KOPT-K1 (cell line): ENCODE data around the gene HTRA3.

Experiments used
- H3K27ac ChIP-seq: fragments of 200-600 bp; sonication (generic); 2 replicates; pipeline ENCODE4 v1.5.1; 2016; ENCODE audit warnings: antibody characterized with exemption, mild to moderate bottlenecking, low read depth, low read length; ENCODE audit not compliant: poor library complexity, severe bottlenecking
- H3K36me3 ChIP-seq: fragments of 200-600 bp; sonication (generic); 2 replicates; pipeline ENCODE4 v1.5.1; 2017; ENCODE audit warnings: antibody characterized with exemption, mild to moderate bottlenecking, low read length, moderate library complexity; ENCODE audit not compliant: insufficient read depth
- H3K9me3 ChIP-seq: fragments of 200-600 bp; sonication (generic); 2 replicates; pipeline ENCODE4 v1.5.1; 2017; ENCODE audit warnings: antibody characterized with exemption, low read length, mild to moderate bottlenecking; ENCODE audit not compliant: insufficient read depth, poor library complexity, severe bottlenecking

Gene HTRA3

GRCh38 chr4:8265171-8265929 is 4.2 kb upstream of the HTRA3 start:
- Histone ChIP-seq H3K9me3 (no peaks in the 10 kb centered on the region), H3K27ac (no peak overlapping the region), H3K36me3 (no peaks in the 10 kb centered on the region)

GRCh38 chr4:8266088-8266487 is 3.5 kb upstream of the HTRA3 start:
- H3K9me3 ChIP-seq, result no peaks in the 10 kb centered on the region
- H3K36me3 ChIP-seq, result no peaks in the 10 kb centered on the region

GRCh38 chr4:8266508-8266907 is 3.0 kb upstream of the HTRA3 start:
- Histone ChIP-seq H3K9me3 (no peaks in the 10 kb centered on the region), H3K27ac (no peak overlapping the region), H3K36me3 (no peaks in the 10 kb centered on the region)

More at GRCh38 chr4:8266088-8266487, 3.5 kb upstream of the HTRA3 start:
- H3K27ac ChIP-seq, result no peak overlapping the region

GRCh38 chr4:8267077-8267476 is 2.5 kb upstream of the HTRA3 start:
- no peaks in the 10 kb centered on the region for H3K9me3 ChIP-seq
- no peak overlapping the region for H3K27ac ChIP-seq
- no peaks in the 10 kb centered on the region for H3K36me3 ChIP-seq

- Histone ChIP-seq H3K9me3 (no peaks in the 10 kb centered on the region), H3K27ac (no peak overlapping the region), H3K36me3 (no peaks in the 10 kb centered on the region)
Observed at GRCh38 chr4:8268211-8268610, 1.3 kb upstream of the HTRA3 start.

- Histone ChIP-seq H3K27ac (no peak overlapping the region), H3K9me3 (no peaks in the 10 kb centered on the region), H3K36me3 (no peaks in the 10 kb centered on the region)
Observed at GRCh38 chr4:8268901-8269534, 536 bp upstream of the HTRA3 start.

GRCh38 chr4:8270418-8270771 is 841 bp downstream of the HTRA3 start:
- Histone ChIP-seq H3K27ac (no peak overlapping the region), H3K9me3 (no peaks in the 10 kb centered on the region), H3K36me3 (no peaks in the 10 kb centered on the region)

- Histone ChIP-seq H3K36me3 (no peaks in the 10 kb centered on the region), H3K27ac (no peak overlapping the region), H3K9me3 (no peaks in the 10 kb centered on the region)
Observed at GRCh38 chr4:8270912-8271815, 1.6 kb downstream of the HTRA3 start.

- no peak overlapping the region for H3K27ac ChIP-seq
- no peaks in the 10 kb centered on the region for H3K9me3 ChIP-seq
- no peaks in the 10 kb centered on the region for H3K36me3 ChIP-seq
Observed at GRCh38 chr4:8271821-8272220, 2.3 kb downstream of the HTRA3 start.

GRCh38 chr4:8272472-8273428 is 3.2 kb downstream of the HTRA3 start:
- H3K27ac ChIP-seq, result no peak overlapping the region
- H3K36me3 ChIP-seq, result no peaks in the 10 kb centered on the region
- H3K9me3 ChIP-seq, result no peaks in the 10 kb centered on the region

- no peak overlapping the region for H3K27ac ChIP-seq
Observed at GRCh38 chr4:8273450-8273849, 3.9 kb downstream of the HTRA3 start.

GRCh38 chr4:8274066-8274652 is 4.6 kb downstream of the HTRA3 start:
- Histone ChIP-seq H3K36me3 (no peaks in the 10 kb centered on the region), H3K27ac (no peak overlapping the region), H3K9me3 (no peaks in the 10 kb centered on the region)

More at GRCh38 chr4:8273450-8273849, 3.9 kb downstream of the HTRA3 start:
- no peaks in the 10 kb centered on the region for H3K36me3 ChIP-seq
- no peaks in the 10 kb centered on the region for H3K9me3 ChIP-seq

GRCh38 chr4:8274765-8275547 is 5.4 kb downstream of the HTRA3 start:
- no peaks in the 10 kb centered on the region for H3K9me3 ChIP-seq
- H3K36me3 ChIP-seq, result no peaks in the 10 kb centered on the region
- H3K27ac ChIP-seq, result no peak overlapping the region
